ENCODE measurements around the gene ZNRF1.
"Not testable (repeated sequence)": the region's sequence is repeated elsewhere in the genome, so short reads cannot be mapped to it uniquely, and the experiment has no call there.

Gene ZNRF1

GRCh38 chr16:75081179-75081859, 82.5 kb downstream of the ZNRF1 start:
- no peak for DNase-seq

- no peak for DNase-seq
These were observed 85.0 kb downstream of the ZNRF1 start for GRCh38 chr16:75083813-75084212.

GRCh38 chr16:75085556-75085955, 86.7 kb downstream of the ZNRF1 start:
- DNase-seq, result no peak

DNA sequence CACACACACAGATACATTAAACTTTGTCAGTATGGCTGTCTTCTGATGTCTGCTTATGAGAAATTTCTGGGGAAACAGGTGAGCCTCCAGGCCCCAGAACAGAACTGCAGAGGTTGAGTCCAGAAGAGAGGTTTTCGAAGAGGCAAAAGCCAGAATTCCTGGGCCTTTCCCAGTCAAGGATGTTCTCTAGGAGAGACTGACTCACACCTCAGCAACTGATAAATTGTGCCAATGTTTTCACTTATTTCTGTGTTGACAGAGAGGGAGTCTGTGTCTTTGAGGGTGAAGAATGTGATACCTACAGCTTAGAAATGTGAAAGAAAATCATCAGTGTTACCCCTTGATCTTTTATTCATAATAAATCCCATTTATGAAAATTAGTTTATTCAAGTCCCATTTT, 87.5 kb downstream of the ZNRF1 start:
- no peak for DNase-seq

DNA sequence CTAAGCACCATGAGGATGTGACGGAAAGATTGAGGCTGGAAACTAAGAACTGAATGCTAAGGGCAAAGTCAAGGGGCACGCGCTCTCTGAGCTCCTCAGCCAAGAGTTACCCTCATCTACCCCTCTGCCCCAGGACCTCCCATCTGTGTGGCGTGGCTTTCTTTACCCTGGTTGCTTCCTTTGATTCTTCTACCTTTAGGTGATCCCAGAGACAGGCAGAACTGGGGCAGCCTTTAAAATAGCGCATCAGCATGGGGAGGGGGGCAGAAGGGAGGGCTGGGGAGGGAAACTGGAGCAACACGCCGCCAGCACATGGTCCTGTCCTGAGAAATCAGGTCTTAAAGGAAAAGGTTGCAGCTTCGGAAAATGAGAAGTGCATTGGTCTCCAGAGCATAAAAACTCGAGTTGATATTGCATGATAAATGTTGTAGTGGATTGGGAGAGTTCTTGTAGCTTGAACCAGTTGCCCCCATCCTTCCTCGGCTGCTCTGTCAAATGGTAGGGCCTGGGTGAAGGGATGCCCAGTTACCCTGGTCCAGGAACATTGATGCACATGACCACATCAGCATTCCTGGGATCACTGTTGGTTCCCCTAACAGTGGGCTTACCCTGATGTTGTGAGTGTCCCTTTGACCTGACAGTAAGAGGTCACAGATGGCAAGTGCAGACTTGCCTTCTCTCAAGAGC, 88.0 kb downstream of the ZNRF1 start:
- no peak for DNase-seq

DNA sequence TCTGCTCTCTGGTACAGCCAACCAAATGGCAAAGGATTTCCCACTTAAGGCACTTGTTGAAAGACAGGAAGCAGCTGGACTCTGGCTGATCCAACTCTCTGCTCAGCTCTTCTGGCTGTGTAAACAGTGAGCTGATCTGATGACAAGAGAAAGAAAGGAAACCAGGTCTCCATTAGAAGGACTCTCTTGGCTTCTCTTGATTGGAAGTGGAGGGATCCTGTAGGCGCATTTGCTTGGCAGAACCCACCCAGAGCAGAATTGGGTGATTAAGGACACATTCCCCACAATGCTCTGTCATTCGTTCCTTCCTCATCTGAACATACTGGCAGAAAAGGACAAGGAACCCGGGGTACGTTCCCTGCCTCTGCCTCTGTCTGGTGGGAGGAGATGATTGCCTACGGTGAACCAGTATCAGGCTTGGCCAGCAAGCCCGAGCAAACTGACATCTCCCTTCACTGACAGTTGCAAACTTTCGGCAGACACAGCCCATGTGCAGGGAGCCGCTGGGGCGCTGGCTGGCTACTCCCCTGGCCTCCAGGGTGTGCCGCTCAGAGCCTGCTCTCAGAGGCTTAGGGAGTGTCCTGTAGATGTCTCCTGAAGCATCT, 88.7 kb downstream of the ZNRF1 start:
- DNase-seq, result no peak

GRCh38 chr16:75088216-75088615, 89.4 kb downstream of the ZNRF1 start:
- DNase-seq, result no peak

- DNase-seq, result no peak
These were observed 90.1 kb downstream of the ZNRF1 start for GRCh38 chr16:75088934-75089333.

DNA sequence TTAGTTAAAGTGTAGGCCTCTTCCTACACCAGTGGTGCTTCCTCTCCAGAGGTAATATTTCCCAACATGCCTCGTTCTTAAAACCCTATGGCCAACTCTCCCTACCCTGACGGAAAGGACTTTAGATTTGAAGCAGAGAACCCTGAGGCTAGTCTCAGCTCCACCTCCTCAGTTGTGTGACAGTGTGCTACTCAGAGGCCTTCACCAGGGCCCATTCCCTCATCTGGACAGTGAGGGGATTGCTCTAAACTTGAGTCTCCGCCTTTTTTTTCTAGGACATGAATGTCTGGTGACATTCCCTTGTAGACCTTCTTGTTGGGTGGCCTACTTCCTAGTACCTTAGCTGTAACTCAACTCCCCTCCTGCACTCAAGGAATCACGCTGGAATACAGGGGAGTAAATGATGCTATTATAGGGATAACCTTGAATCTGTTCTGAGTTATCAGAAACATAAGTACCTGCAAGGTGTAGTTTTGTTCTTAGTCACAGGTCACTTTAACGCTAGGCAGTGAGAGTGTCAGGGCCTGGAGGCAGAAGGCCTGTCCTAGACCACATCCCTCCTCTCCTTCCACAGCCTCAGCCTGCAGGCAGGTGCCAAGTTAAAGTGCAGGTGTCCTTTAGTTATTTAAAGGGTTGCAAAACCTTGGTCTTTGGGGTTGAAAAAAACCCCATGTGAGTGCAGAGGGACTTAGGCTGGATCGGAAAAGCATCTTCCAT, 90.8 kb downstream of the ZNRF1 start:
- DNase-seq, result no peak

DNA sequence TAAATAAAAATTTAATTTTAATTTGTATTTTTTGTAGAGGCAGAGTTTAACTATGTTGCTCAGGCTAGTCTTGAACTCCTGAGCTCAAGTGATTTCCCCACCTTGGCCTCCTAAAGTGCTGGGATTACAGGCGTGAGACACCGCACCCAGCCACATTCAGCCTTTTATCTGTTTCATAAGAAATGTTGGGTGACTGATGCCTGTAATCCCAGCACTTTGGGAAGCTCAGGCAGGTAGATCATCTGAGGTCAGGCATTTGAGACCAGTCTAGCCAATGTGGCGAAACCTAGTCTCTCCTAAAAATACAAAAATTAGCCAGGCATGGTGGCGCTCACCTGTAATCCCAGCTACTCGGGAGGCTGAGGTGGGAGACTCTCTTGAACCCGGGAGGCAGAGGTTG, 92.1 kb downstream of the ZNRF1 start:
- DNase-seq, result not testable (repeated sequence)

DNA sequence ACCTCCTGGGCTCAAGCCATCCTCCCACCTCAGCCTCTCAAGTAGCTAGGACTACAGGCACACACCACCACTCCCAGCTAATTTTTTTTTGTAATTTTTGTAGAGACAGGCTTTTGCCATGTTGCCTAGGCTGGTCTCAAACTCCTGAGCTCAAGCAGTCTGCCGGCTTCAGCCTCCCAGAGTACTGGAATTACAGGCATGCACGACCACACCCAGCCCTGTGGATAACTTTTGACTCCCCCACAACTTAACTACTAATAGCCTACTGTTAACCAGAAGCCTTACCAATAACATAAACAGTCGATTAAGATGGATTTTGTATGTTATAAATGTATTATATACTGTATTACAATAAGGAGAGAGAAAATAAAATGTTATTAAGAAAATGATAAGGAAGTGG, 92.8 kb downstream of the ZNRF1 start:
- not testable (repeated sequence) for DNase-seq

GRCh38 chr16:75092777-75093176, 94.0 kb downstream of the ZNRF1 start:
- no peak for DNase-seq

DNA sequence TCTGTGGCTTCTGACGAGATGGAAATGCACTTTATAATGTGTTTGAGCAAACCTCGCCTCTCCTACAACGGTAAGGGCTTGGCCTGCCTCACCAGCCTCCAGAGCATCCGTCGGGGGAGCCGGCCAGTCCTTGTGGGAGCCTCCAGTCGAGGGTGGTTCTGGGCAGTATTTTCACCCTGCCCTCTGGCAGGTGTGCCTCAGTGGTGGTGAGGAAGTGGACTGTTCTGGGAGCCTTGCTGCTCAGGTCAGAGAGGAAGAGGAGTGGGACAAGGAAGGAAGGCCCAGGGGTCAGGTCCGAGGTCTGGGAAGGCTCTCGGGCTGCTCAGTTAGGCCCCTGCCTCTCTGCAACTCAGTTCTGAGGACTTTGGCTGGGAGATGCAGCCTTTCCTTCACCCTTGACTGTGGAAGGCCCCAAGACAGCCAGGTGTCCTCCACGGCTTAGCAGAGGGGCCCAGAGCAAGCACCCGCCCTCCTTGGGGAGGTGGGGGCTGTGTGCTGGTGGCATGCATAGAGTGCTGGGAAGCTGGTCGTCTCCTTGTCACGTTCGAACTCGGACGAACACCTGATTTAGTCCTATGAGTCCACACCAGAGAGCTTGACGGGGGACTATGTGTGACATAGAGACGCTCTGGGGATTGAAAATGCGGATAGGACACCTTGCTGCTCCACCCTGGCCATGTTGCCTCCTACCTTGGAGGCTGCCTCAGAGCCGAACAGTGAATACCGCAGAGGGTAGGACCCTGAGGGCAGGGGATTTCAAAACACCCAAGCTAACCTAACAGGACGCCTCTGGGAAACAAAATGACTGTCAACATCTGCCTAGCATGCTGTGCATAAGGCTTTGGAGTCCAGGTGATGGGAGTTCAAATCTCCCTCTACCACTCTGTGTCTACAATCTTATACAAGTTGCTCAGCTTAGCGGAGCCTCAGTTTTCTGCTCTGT, 95.0 kb downstream of the ZNRF1 start:
- no peak for DNase-seq

DNA sequence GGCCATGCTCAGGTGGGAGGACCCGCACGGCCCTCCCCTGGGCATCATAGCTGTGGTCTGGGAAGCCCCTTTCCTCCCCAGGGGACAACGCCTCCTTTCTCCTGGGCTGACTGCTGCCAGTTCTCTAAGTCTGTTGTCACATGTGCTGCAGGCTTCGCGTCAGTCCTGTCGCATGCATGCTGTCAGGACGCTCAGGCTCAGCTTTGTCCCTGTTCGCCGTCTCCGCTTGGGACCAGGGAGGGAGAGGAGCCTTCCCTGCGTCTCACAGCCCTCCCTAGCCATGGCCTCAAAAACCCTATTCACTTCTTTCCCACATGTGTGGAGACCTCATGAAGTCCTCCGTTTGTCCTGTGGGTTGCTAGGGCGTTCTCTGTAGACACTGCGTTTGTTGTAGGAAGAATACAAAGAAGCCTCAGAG, 96.4 kb downstream of the ZNRF1 start:
- no peak for DNase-seq

DNA sequence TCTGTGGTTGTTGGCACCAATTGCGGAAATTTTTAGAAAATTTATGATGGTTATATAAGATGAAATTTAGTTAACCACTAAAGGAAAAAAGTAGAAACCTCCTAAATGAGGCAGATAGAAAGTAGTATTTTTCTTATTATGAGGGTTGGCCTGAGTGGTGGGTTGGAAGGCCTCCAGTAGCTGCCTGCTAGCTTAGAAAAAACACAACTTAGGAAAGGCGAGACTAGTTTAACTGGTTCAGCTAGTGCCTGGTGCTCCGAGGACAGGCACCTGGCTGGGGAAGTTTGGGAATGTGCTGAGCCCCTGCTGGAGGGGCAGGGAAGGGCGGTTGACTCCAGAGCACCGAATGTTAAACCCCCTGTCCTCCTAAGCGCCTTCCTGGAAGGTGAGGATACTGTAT, 97.8 kb downstream of the ZNRF1 start:
- DNase-seq, result no peak

- no peak for DNase-seq
These were observed 98.5 kb downstream of the ZNRF1 start for GRCh38 chr16:75097191-75097761.

- no peak for DNase-seq
These were observed 99.4 kb downstream of the ZNRF1 start for GRCh38 chr16:75097941-75098901.

DNA sequence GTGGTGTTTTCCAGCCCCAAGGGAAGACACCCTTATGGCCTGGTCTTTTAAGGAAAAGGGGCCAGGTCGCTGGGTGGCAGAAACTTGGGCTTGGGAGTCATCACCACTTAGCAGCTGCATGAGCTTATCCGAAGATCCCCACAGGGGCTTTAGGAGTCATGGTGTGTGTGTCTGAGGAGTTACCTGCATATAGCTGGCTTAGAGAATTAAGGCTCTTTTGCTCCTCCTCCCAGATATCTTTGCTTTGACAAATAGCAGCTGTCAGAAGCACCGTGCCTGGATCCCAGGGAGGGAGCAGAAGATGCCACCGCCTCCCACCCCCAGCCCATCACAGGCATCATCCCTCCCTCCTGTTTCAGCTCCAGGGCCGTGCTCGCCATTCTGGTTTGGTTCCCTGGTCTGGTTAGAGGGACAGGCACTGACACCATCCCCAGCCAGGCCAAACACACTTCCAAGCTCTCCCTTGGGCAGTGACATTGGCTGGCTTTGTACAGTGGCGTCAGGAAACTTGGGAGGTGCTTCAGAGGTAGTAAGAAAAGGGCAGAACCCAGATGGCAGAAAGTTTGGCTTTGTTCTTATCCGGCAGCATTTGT, 100.3 kb downstream of the ZNRF1 start:
- no peak for DNase-seq

- no peak for DNase-seq
These were observed 101.1 kb downstream of the ZNRF1 start for GRCh38 chr16:75099738-75100602.

DNA sequence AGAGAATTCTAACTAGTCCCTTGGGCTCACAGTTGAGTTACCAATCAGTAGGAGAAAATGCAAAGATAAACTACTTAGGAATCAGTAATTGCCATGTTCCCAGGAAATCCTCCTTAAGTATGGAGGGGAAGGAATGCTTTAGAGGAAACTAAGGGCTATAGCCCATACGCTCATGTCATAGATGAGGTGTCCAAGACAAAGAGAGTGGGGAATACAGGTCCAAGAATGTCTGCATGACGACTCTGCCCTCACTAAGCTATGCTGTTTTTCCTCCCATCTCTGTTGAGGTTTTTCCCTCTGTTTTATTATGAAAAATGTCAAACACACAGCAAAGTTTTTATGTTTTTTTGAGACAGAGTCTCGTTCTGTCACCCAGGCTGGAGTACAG, 101.8 kb downstream of the ZNRF1 start:
- DNase-seq, result no peak

Measured in NCI-H526 treated with DMSO at 0.1 percent for 48 hours (cell line).